Glutamatergic neuron (in vitro differentiated cells): ENCODE data around the gene GGPS1. TPM values are rescaled to one million over a fixed set of nuclear protein-coding genes. Genes with fewer than 3 reads are reported as not detected.

Experiments
- DNase-seq: peaks from one replicate; pipeline ENCODE4 v3.0.0; 2022
- H3K27ac Mint-ChIP-seq: one replicate; pipeline ENCODE4 v1.8.0; 2020; ENCODE audit warnings: mild to moderate bottlenecking, mixed read lengths, inconsistent platforms; ENCODE audit not compliant: unreplicated experiment
- H3K27me3 Mint-ChIP-seq: one replicate; pipeline ENCODE4 v1.8.0; 2020; ENCODE audit warnings: mild to moderate bottlenecking, moderate library complexity, mixed read lengths, inconsistent platforms; ENCODE audit not compliant: unreplicated experiment
- H3K36me3 Mint-ChIP-seq: one replicate; pipeline ENCODE4 v1.8.0; 2020; ENCODE audit warnings: mild to moderate bottlenecking, mixed read lengths, inconsistent platforms; ENCODE audit not compliant: unreplicated experiment
- H3K4me1 Mint-ChIP-seq: one replicate; pipeline ENCODE4 v1.8.0; 2020; ENCODE audit warnings: mild to moderate bottlenecking, low read depth, mixed read lengths, inconsistent platforms; ENCODE audit not compliant: unreplicated experiment
- H3K4me3 Mint-ChIP-seq: one replicate; pipeline ENCODE4 v1.8.0; 2020; ENCODE audit warnings: mild to moderate bottlenecking, mixed read lengths, inconsistent platforms; ENCODE audit not compliant: unreplicated experiment
- H3K9me3 Mint-ChIP-seq: one replicate; pipeline ENCODE4 v1.8.0; 2020; ENCODE audit warnings: mild to moderate bottlenecking, moderate library complexity, mixed read lengths, inconsistent platforms; ENCODE audit not compliant: unreplicated experiment
- total RNA-seq: library from RNA; stranded (reverse); fragmentation: NEBNext Ultra II Directional; extraction: Animal tissue kit (Norgen Biotek cat#: 25700); gene quantifications from one replicate; pipeline ENCODE4 v1.2.1, GENCODE V29; 2021; ENCODE audit not compliant: unreplicated experiment
- TF ChIP-seq, protein P1 (sequence below): fragments of 200-600 bp; sonication (generic); IDR thresholded peaks from one replicate; pipeline ENCODE4 v1.5.0; 2021; ENCODE audit not compliant: partially characterized antibody, unreplicated experiment

GGPS1 gene
- total RNA-seq, 1 donor from 2014 or later: 53.0 TPM

DNA sequence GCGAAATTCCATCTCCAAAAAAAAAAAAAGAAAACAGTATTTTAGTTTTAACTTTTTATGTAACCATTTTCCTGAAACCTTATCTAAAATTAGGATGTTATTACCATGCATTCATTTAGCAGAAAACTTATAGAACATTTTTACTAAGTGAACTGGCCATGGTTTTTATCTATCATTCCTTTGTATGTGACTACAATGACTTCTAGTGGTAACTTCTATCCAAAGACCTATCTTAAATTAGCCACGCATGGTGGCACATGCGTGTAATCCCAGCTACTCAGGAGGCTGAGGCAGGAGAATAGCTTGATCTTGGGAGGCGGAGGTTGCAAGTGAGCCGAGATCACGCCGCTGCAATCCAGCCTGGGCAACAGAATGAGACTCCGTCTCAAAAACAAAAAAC lies 11.4 kb downstream of the GGPS1 start:
- Mint-ChIP-seq H3K27me3 (no peaks in the 10 kb centered on the region), H3K4me1 (no peaks in the 10 kb centered on the region), H3K27ac (no peak overlapping the region), H3K9me3 (no peaks in the 10 kb centered on the region), H3K4me3 (no peak overlapping the region), H3K36me3 (no peaks in the 10 kb centered on the region)
- TF ChIP-seq, protein P1, sequence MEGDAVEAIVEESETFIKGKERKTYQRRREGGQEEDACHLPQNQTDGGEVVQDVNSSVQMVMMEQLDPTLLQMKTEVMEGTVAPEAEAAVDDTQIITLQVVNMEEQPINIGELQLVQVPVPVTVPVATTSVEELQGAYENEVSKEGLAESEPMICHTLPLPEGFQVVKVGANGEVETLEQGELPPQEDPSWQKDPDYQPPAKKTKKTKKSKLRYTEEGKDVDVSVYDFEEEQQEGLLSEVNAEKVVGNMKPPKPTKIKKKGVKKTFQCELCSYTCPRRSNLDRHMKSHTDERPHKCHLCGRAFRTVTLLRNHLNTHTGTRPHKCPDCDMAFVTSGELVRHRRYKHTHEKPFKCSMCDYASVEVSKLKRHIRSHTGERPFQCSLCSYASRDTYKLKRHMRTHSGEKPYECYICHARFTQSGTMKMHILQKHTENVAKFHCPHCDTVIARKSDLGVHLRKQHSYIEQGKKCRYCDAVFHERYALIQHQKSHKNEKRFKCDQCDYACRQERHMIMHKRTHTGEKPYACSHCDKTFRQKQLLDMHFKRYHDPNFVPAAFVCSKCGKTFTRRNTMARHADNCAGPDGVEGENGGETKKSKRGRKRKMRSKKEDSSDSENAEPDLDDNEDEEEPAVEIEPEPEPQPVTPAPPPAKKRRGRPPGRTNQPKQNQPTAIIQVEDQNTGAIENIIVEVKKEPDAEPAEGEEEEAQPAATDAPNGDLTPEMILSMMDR: no peak
- DNase-seq: no peak

DNA sequence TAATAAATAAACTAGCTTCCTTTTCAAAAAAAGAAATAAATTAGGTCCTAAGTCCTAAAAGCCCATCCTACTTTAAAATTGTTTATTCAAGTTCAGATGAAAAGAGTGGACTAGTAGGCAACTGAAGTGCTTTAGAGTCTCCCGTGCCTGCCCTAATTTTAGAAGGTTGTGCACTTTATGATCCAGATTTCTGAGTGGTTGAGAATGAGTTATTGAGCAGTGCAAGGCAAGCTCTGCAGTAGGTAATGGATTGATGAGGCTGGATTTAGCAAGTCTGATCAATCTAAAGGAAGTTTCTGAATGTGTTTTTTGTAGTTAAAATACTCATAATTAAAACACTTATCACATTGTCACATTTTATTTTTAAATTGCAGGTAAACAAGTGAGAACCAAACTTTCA lies 13.0 kb downstream of the GGPS1 start:
- H3K9me3 Mint-ChIP-seq: peaks cover 2% of the 10 kb centered on the region
- no peak for DNase-seq
- TF ChIP-seq, protein P1: no peak
- no peaks in the 10 kb centered on the region for H3K27me3 Mint-ChIP-seq
- H3K27ac Mint-ChIP-seq: no peak overlapping the region
- H3K4me3 Mint-ChIP-seq: no peak overlapping the region
- peaks cover 5% of the 10 kb centered on the region for H3K36me3 Mint-ChIP-seq
- no peaks in the 10 kb centered on the region for H3K4me1 Mint-ChIP-seq

DNA sequence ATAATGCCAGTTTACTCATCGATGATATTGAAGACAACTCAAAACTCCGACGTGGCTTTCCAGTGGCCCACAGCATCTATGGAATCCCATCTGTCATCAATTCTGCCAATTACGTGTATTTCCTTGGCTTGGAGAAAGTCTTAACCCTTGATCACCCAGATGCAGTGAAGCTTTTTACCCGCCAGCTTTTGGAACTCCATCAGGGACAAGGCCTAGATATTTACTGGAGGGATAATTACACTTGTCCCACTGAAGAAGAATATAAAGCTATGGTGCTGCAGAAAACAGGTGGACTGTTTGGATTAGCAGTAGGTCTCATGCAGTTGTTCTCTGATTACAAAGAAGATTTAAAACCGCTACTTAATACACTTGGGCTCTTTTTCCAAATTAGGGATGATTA lies 13.7 kb downstream of the GGPS1 start:
- no peaks in the 10 kb centered on the region for H3K4me1 Mint-ChIP-seq
- DNase-seq: no peak
- TF ChIP-seq, protein P1: no peak
- no peak overlapping the region for H3K27ac Mint-ChIP-seq
- no peaks in the 10 kb centered on the region for H3K27me3 Mint-ChIP-seq
- H3K36me3 Mint-ChIP-seq: peaks cover 5% of the 10 kb centered on the region
- no peak overlapping the region for H3K4me3 Mint-ChIP-seq
- H3K9me3 Mint-ChIP-seq: peaks cover 2% of the 10 kb centered on the region

DNA sequence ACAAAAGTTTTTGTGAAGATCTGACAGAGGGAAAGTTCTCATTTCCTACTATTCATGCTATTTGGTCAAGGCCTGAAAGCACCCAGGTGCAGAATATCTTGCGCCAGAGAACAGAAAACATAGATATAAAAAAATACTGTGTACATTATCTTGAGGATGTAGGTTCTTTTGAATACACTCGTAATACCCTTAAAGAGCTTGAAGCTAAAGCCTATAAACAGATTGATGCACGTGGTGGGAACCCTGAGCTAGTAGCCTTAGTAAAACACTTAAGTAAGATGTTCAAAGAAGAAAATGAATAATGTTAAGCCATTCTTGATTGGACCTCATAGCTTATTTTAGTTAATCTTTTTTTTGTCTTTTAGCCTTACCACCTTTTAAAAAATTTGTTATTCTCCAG lies 14.1 kb downstream of the GGPS1 start:
- H3K36me3 Mint-ChIP-seq: peaks cover 5% of the 10 kb centered on the region
- TF ChIP-seq, protein P1: no peak

GRCh38 chr1:235343726-235344125 lies 15.4 kb downstream of the GGPS1 start:
- H3K4me1 Mint-ChIP-seq: no peaks in the 10 kb centered on the region
- peaks cover 2% of the 10 kb centered on the region for H3K9me3 Mint-ChIP-seq
- H3K36me3 Mint-ChIP-seq: peaks cover 5% of the 10 kb centered on the region
- no peak overlapping the region for H3K4me3 Mint-ChIP-seq
- TF ChIP-seq, protein P1: no peak
- H3K27ac Mint-ChIP-seq: no peak overlapping the region
- H3K27me3 Mint-ChIP-seq: no peaks in the 10 kb centered on the region
- DNase-seq: no peak

More for the DNA sequence above, 14.1 kb downstream of the GGPS1 start:
- no peak overlapping the region for H3K27ac Mint-ChIP-seq
- H3K9me3 Mint-ChIP-seq: peaks cover 2% of the 10 kb centered on the region
- no peak overlapping the region for H3K4me3 Mint-ChIP-seq
- no peaks in the 10 kb centered on the region for H3K27me3 Mint-ChIP-seq
- DNase-seq: no peak
- no peaks in the 10 kb centered on the region for H3K4me1 Mint-ChIP-seq
